Stimulated activated CD8-positive, alpha-beta memory T cell treated with anti-CD3 and anti-CD28 coated beads, Interleukin-15, amount 100 ng/mL, for 1 hour (primary cell): ENCODE measurements around the gene MIEF1.

Source experiments
- DNase-seq: peaks from one replicate; pipeline ENCODE4 v3.0.0-alpha.2; 2020; ENCODE audit warnings: low read depth

MIEF1 gene

DNA sequence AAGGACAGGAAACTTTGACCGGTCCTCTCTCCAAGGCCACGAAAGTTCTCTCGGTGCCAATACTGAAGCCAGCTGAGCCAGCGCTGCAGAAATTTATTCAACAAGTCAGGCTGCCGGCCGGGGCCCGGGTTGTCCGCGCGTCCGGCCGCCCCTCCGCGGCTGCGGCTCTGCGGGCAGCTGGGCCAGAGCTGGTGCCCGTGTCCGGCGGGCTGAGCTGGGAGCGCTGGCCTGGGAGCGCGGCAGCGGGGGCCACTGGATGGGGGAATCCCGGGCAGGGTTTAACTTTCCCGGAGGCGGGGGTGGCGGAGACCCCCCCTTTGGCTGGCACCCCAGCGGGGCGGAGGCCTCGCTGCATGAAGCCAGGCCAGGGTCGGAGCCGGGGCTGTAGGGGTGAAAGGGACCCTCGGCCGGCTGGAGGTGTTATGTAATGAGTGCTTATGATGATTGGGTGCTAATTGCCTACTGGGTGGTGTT lies 56.2 kb downstream of the MIEF1 start:
- no peak for DNase-seq

DNA sequence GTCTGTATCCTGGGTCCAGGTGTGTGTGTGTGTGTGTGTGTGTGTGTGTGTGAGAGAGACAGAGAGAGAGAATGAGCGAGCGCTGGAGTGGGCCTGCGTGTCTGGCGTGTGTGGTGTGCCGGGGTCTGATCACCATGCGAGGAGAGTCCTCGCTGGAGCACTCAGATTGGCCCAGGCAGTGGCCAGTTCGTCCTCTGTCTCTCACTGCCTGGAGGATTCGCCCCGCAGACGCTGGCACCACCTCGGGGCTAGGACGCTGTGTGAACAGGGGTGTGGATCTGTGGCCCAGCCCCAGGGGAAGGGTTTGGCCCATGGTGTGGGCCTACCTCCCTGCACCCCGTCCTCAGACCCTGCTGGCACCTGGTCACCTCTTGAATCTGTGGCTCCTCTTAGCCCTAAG lies 56.9 kb downstream of the MIEF1 start:
- DNase-seq = no peak

DNA sequence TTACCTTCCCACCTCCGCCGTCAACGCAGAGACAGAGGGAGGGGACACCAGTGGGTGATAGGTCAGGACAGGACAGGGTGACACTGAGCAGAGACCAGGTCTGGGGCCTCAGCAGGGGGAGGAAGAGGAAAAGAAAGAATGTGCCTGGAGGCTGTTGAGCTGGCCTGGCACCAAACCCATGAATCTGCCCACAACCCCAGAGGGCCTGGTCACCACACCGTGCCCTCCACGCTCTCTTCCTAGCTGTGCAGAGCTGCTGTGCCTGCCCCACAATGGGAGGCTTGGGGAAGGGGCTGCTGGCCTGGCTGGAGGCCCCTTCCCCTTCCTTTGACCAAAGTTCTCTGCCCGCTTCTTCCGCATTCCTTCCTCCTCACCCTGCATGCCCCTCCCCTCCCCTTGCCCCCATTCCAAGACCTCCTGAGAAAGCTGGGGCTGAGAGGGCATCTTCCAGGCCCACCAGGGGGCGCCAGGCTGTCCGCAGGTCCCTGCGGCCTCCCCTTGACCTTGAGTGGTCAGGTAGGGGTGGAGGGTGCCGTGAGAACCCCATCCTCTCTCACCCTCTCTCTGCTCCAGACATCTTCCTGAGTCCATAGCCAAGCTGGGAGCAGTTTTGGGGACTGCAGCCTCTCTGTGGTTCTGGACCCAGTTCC lies 57.5 kb downstream of the MIEF1 start:
- DNase-seq = no peak

DNA sequence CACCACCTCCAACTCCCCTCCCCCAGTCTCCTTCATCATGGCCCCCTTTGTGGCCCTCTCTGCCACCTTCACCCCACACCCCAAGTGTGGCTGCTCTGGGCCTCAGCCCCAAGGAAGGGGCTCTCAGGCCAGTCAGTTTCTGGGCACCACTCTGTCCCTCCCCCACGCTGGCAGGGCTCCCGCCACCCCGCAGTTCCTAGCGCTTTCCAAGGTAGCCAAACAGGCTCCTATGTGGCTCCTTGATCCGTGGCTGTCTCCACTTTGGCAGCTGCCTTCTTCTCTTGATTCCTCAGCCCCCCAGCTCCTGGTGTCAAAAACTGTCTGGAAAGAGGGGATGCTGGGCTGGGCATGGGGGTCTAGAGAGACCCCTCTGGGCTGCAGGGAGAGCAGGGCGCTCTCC lies 58.0 kb downstream of the MIEF1 start:
- DNase-seq = no peak

DNA sequence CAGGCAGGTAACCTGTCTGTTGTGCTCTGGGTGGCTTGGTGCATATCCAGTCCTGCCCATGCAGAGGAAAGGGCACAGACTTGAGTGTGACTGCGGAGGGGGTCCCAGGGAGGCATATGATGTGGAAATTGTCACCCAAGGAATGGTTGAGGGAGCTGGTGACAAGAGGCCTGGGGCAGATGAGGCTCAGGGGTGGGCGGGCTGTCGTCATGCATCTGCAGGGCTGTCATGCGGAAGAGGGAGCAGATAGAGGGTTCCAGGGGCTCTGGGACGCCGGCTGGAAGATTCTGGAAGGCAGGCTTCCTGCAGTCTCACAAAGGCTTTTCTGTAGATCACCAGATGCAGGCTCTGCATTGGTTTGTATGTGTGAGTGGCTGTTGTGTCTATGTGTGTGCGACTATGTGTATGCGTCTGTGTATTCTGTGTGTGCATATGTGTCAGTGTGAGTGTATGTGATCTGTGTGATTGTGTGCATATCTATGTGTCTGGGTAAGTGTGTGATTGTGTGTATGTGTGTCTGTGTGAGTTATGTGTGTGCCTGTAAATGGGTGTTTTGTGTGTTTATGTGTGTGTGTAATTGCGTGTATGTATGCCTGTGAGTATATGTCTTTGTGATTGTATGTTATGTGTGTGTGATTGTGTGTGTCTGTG lies 60.9 kb downstream of the MIEF1 start:
- DNase-seq = no peak

DNA sequence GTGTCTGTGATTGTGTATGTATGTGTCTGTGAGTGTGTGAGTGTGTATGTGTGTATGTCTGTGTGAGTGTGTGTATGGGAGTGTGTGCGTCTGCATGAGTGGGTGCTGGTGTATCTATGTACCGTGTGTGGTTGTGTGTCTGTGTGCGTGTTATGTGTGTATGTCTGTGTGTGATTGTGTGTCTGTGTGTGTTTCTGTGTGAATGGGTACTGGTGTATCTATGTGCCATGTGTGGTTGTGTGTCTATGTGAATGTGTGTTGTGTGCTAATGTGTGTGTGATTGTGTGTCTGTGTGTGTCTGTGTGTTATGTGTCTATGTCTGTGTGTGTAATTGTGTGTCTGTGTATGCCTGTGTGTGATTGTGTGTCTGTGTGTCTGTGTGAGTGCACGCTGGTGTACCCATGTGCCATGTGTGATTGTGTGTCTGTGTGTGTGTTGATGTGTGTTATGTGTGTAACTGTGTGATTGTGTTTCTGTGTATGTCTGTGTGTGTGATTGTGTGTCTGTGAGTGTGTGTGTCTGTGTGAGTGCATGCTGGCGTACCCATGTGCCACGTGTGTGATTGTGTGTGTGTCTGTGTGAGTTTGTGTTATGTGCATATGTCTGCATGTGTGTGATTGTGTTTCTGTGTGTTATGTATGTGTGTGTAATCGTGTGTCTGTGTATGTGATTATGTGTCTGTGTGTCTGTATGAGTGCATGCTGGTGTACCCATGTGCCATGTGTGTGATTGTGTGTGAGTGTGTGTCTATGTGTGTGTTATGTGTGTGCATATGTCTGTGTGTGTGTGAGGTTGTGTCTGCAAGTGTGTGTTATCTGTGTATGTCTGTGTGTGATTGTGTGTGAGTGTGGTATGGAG lies 61.7 kb downstream of the MIEF1 start:
- DNase-seq = no peak

DNA sequence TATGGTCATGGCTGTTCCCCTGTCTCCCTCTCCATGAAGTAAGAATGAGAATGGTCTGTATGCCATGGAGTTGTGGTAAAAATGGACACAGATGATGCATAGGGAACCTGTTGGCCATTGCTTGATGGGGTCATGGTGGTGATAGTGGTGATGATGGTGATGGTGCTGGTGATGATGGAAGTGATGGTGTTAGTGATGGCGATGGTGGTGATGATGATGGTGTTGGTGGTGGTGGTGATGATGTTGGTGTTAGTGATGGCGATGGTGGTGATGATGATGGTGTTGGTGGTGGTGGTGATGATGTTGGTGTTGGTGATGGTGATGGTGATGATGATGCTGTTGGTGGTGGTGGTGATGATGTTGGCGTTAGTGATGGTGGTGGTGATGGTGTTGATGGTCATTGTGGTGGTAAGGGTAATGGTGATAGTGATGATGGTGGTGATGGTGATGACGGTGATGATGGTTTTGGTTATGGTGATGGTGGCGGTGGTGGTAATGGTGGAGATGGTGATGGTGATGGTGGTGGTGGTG lies 63.4 kb downstream of the MIEF1 start:
- no peak for DNase-seq

DNA sequence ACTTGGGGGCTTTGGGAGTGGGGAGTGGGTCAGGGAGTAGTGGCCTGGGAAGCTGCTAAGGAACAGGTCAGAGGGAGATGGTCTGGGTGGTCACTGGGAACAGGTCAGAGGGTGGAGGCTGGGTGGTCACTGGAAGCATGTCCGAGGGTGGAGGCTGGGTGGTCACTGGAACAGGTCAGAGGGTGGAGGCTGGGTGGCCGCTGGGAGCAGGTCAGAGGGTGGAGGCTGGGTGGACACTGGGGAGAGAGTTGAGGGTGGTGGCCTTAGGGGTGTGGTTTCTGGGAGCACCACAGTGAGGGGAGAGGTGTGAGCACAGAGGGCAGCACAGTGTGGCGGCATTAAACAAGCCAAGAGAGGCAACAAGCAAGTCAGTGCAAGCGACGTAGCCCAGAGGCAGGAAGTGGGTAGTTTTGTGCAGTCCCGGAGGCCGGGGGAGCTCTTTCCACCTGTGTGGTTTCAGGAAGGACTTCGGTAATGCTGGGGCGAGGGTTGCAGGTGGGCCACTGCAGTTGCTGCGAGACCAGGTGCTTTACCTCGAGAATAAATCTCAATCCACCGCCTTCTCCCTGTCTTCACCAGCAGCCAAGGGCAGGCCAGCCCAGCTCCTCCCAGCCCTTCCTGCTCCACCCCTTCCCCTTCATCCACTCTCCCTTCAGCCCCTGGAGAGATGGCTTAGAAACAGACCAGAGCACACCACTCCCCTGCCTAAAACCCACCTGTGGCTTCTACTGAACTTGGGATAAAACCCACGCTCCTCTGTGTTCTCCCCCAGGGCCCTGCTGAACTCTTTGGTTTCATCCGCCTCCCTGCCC lies 65.3 kb downstream of the MIEF1 start:
- DNase-seq = no peak
